ENCODE measurements around the gene ARAP3. TPM values are rescaled to one million over a fixed set of nuclear protein-coding genes. Genes with fewer than 3 reads are reported as not detected.

ARAP3 gene
- total RNA-seq, 1 experiment from 2014 or later, result 27.6 TPM

- no peak overlapping the region for H4K91ac ChIP-seq (ENCODE audit: insufficient read length, low read depth, low read length)
These were observed 44.8 kb downstream of the ARAP3 start for GRCh38 chr5:141637123-141637766.

More at GRCh38 chr5:141637123-141637766, 44.8 kb downstream of the ARAP3 start:
- Histone ChIP-seq H3K79me1 (ENCODE audit: insufficient read depth, low read depth, low read length, poor library complexity, severe bottlenecking) (peaks cover 7% of the 10 kb centered on the region), H3T11ph (ENCODE audit: low read length) (no peak overlapping the region), H4K5ac (ENCODE audit: insufficient read length, low read depth, low read length) (no peak overlapping the region), H2AFZ (ENCODE audit: low read length) (no peak overlapping the region), H3K27ac (ENCODE audit: insufficient read length, low read depth, low read length) (no peak overlapping the region), H3K4me1 (ENCODE audit: insufficient read depth, low read length) (peaks cover 4% of the 10 kb centered on the region; the same call in 1 of the 2 replicates), H2BK15ac (ENCODE audit: low read depth, low read length) (no peak overlapping the region), H3K18ac (ENCODE audit: insufficient read length, low read depth, low read length) (peak overlapping the region; percentile 3), H2BK20ac (ENCODE audit: low read depth, low read length, poor library complexity, severe bottlenecking) (no peak overlapping the region), H3K9ac (ENCODE audit: extremely low read depth, insufficient read length, low read length) (peak overlapping the region; percentile 9), H3K14ac (ENCODE audit: insufficient read depth, low read length) (peak overlapping the region; percentile 26; the same call in 1 of the 2 replicates), H3K9me3 (ENCODE audit: control insufficient read depth, low read depth, low read length) (no peaks in the 10 kb centered on the region), H2AK5ac (ENCODE audit: insufficient read length, low read length) (no peak overlapping the region), H2BK120ac (ENCODE audit: low read depth, low read length, poor library complexity, severe bottlenecking) (no peak overlapping the region), H3K27me3 (ENCODE audit: insufficient read depth, low read length) (no peaks in the 10 kb centered on the region), H2BK12ac (ENCODE audit: insufficient read length, low read depth, low read length) (no peak overlapping the region), H3K4me2 (ENCODE audit: insufficient read depth, insufficient read length, low read length) (peak overlapping the region; percentile 79), H3K23ac (ENCODE audit: insufficient read length, low read depth, low read length) (no peak overlapping the region), H3K56ac (ENCODE audit: insufficient read length, low read depth, low read length) (no peak overlapping the region), H3K4ac (ENCODE audit: low read depth, low read length) (no peak overlapping the region), H3K79me2 (ENCODE audit: insufficient read depth, low read length) (peaks cover 10% of the 10 kb centered on the region; the same call in 1 of the 2 replicates), H4K20me1 (ENCODE audit: control insufficient read depth, insufficient read depth, insufficient read length) (no peaks in the 10 kb centered on the region), H4K8ac (replicated peaks; ENCODE audit: insufficient read length, low read depth, low read length) (no peak overlapping the region), H2BK5ac (ENCODE audit: insufficient read length, low read length) (no peak overlapping the region), H3K23me2 (ENCODE audit: insufficient read length, low read depth, low read length, poor library complexity, severe bottlenecking) (peaks cover 14% of the 10 kb centered on the region)
- peaks cover 22 to 28% of the 10 kb centered on the region in 2 experiments for H3K4me1 Mint-ChIP-seq
- peak overlapping the region in 2 of 3 experiments; percentile 49 to 67; a peak in 1 of 7 replicates for H3K27ac Mint-ChIP-seq
- WGBS (ENCODE audit: extremely low coverage, insufficient read length, low lambda C conversion rate), result no CpG with 5 or more reads among the region's 63 CpGs
- H3K36me3 Mint-ChIP-seq (ENCODE audit: insufficient read depth in 1 of 3, low read depth in 3 of 3), result peaks cover 13 to 33% (median 25%) of the 10 kb centered on the region in 3 experiments; a peak in 6 of 7 replicates
- H3K27me3 Mint-ChIP-seq (ENCODE audit: low read depth), result peaks cover 2% of the 10 kb centered on the region
- DNase-seq, result no peak
- peak overlapping the region; percentile 92 to 96 for H3K4me3 Mint-ChIP-seq
- TF ChIP-seq, protein P1, sequence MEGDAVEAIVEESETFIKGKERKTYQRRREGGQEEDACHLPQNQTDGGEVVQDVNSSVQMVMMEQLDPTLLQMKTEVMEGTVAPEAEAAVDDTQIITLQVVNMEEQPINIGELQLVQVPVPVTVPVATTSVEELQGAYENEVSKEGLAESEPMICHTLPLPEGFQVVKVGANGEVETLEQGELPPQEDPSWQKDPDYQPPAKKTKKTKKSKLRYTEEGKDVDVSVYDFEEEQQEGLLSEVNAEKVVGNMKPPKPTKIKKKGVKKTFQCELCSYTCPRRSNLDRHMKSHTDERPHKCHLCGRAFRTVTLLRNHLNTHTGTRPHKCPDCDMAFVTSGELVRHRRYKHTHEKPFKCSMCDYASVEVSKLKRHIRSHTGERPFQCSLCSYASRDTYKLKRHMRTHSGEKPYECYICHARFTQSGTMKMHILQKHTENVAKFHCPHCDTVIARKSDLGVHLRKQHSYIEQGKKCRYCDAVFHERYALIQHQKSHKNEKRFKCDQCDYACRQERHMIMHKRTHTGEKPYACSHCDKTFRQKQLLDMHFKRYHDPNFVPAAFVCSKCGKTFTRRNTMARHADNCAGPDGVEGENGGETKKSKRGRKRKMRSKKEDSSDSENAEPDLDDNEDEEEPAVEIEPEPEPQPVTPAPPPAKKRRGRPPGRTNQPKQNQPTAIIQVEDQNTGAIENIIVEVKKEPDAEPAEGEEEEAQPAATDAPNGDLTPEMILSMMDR (conservative IDR thresholded peaks at IDR 0.05), result no peak
- no peaks in the 10 kb centered on the region; a peak in 1 of 5 replicates for H3K9me3 Mint-ChIP-seq

All from H9 (cell line).